Measurements from ENCODE around the gene CCN5.

DNA sequence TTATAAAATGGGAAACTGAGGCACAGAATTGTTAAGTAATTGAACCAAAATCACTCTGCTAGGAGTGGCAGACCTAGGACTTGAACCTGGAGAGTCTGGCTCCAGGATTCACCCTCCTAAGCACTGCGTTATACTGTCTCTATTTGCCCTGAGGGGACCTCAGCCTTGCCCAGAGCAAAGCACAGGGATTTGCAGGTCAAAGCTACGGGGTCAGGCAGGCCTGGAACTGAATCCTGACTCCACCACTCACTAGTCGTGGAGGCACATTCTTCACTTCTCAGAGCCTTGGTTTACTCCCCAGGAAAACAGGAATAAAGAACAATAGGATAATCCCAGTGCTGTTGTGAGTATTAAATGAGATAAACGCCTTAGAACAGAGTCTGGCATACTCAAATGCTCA is 49.9 kb downstream of the CCN5 start:
- no peak for TF ChIP-seq ZNF274 (IDR thresholded peaks at IDR 0.05; ENCODE audit: low read depth, low read length)
- no peak for TF ChIP-seq SUZ12 (IDR thresholded peaks at IDR 0.05; ENCODE audit: extremely low read depth, insufficient read depth, insufficient read length)
- no peak for TF ChIP-seq YY1 (IDR thresholded peaks at IDR 0.05; ENCODE audit: insufficient read depth, insufficient read length)

All from NT2/D1 (cell line).